K562 (cell line): ENCODE data around the gene SCAF11.

Source experiments
- CHD2 ChIP-seq: IDR thresholded peaks from 2 replicates; pipeline ENCODE4 v1.6.1; 2011; ENCODE audit warnings: low read depth, low read length
- EP300 ChIP-seq: IDR thresholded peaks from 2 replicates; pipeline ENCODE4 v1.6.1; 2012; ENCODE audit warnings: low read length, improper control_type of control experiment
- FOS ChIP-seq: IDR thresholded peaks from 3 replicates; pipeline ENCODE4 v1.6.1; 2011; ENCODE audit not compliant: insufficient read length; ENCODE audit errors: extremely low read depth
- POLR2A ChIP-seq: fragments of 450-650 bp; conservative IDR thresholded peaks from 2 replicates; pipeline ENCODE4 v1.6.1; 2016
- RCOR1 ChIP-seq, 2 experiments: IDR thresholded peaks; 2 replicates each; pipeline ENCODE4 v1.6.1; 2012; ENCODE audit warnings: low read depth in 2 of 2, low read length in 2 of 2, borderline replicate concordance in 1 of 2, improper control_type of control experiment in 1 of 2
- SIN3B ChIP-seq: fragments of 450-650 bp; IDR thresholded peaks from 2 replicates; pipeline ENCODE4 v1.6.1; 2017; ENCODE audit warnings: low read depth, mild to moderate bottlenecking, moderate library complexity
- SIRT6 ChIP-seq: IDR thresholded peaks from one replicate; pipeline ENCODE4 v1.6.1; 2012; ENCODE audit warnings: low read depth, mild to moderate bottlenecking, control low read depth, inconsistent platforms, low read length, moderate library complexity
- ZNF212 ChIP-seq: fragments of 450-650 bp; formaldehyde crosslinking; IDR thresholded peaks from 2 replicates; pipeline ENCODE4 v1.4.0; 2020; ENCODE audit warnings: mild to moderate bottlenecking
- ZNF3 ChIP-seq: fragments of 250-450 bp; sonication (Bioruptor Pico); IDR thresholded peaks from 2 replicates; pipeline ENCODE4 v1.5.0; 2021; ENCODE audit warnings: mild to moderate bottlenecking, moderate library complexity
- ZNF589 ChIP-seq: fragments of 200-800 bp; sonication (Bioruptor generic); IDR thresholded peaks from 2 replicates; pipeline ENCODE4 v1.6.1; 2016; ENCODE audit warnings: low read depth, missing genetic modification characterization, missing compliant biosample characterization
- TF ChIP-seq, protein P1 (sequence below): sonication (generic); formaldehyde crosslinking; IDR thresholded peaks from 2 replicates; pipeline ENCODE4 v1.8.1; 2023; ENCODE audit warnings: mild to moderate bottlenecking, missing genetic modification reagents
- TF ChIP-seq, protein P2 (sequence below), 2 experiments: fragments of 450-650 bp in 1 of 2; sonication (generic) in 1 of 2; formaldehyde crosslinking in 1 of 2; IDR thresholded peaks in 1 of 2; conservative IDR thresholded peaks in 1 of 2; 2 replicates each; pipeline versions ENCODE4 v1.6.1 to v1.8.1; 2016 to 2023; ENCODE audit warnings: mild to moderate bottlenecking in 2 of 2, moderate library complexity in 2 of 2, inconsistent platforms in 1 of 2, missing genetic modification reagents in 1 of 2
- TF ChIP-seq, protein P3 (sequence below): fragments of 250-450 bp; sonication (Bioruptor Pico); IDR thresholded peaks from 2 replicates; pipeline ENCODE4 v1.8.0; 2022; ENCODE audit warnings: inconsistent platforms, mild to moderate bottlenecking, moderate library complexity, borderline replicate concordance

DNA sequence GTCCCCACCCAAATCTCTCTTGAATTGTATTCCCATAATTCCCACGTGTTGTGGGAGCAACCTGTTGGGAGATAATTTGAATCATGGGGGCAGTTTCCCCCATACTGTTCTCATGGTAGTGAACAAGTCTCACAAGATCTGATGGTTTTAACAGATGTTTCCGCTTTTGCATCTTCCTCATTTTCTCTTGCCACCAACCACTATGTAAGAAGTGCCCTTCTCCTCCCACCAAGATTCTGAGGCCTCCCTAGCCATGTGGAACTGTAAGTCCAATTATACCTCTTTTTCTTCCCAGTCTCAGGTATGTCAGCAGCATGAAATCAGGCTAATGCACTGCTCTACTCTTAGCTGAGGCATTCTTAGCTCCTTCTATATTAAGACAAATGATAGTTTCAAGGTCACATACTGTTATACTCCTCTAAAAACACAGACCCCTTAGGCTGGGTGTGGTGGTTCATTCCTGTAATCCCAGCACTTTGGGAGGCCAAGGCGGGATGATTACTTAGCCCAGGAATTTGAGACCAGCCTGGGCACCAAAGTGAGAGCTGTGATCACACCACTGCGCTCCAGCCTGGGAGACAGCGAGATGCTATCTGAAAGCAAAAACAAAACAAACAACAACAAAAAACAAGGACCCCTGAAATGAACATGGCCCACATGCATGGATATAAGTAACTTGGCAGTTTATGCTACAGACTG lies 3.6 kb downstream of the SCAF11 start:
- TF ChIP-seq, protein P1, sequence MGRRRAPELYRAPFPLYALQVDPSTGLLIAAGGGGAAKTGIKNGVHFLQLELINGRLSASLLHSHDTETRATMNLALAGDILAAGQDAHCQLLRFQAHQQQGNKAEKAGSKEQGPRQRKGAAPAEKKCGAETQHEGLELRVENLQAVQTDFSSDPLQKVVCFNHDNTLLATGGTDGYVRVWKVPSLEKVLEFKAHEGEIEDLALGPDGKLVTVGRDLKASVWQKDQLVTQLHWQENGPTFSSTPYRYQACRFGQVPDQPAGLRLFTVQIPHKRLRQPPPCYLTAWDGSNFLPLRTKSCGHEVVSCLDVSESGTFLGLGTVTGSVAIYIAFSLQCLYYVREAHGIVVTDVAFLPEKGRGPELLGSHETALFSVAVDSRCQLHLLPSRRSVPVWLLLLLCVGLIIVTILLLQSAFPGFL (CRISPR knock-in tag): no peak
- TF ChIP-seq, protein P2, sequence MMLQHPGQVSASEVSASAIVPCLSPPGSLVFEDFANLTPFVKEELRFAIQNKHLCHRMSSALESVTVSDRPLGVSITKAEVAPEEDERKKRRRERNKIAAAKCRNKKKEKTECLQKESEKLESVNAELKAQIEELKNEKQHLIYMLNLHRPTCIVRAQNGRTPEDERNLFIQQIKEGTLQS (IDR thresholded peaks at IDR 0.05): no peak
- TF ChIP-seq, protein P2 (CRISPR knock-in tag; conservative IDR thresholded peaks at IDR 0.05): no peak
- no peak for TF ChIP-seq FOS
- TF ChIP-seq RCOR1 (IDR thresholded peaks at IDR 0.05; ENCODE audit: borderline replicate concordance in 1 of 2, low read depth in 2 of 2, low read length in 2 of 2): no peak
- TF ChIP-seq EP300: no peak
- TF ChIP-seq, protein P3, sequence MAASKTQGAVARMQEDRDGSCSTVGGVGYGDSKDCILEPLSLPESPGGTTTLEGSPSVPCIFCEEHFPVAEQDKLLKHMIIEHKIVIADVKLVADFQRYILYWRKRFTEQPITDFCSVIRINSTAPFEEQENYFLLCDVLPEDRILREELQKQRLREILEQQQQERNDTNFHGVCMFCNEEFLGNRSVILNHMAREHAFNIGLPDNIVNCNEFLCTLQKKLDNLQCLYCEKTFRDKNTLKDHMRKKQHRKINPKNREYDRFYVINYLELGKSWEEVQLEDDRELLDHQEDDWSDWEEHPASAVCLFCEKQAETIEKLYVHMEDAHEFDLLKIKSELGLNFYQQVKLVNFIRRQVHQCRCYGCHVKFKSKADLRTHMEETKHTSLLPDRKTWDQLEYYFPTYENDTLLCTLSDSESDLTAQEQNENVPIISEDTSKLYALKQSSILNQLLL (CRISPR knock-in tag): no peak
- no peak for TF ChIP-seq ZNF589 (CRISPR knock-in tag)
- no peak for TF ChIP-seq ZNF212 (CRISPR knock-in tag)
- no peak for TF ChIP-seq SIN3B
- no peak for TF ChIP-seq POLR2A
- TF ChIP-seq CHD2: no peak
- no peak for TF ChIP-seq ZNF3 (CRISPR knock-in tag)
- no peak for TF ChIP-seq SIRT6
